ENCODE results near the gene PLCH1.

The PLCH1 gene, protein sequence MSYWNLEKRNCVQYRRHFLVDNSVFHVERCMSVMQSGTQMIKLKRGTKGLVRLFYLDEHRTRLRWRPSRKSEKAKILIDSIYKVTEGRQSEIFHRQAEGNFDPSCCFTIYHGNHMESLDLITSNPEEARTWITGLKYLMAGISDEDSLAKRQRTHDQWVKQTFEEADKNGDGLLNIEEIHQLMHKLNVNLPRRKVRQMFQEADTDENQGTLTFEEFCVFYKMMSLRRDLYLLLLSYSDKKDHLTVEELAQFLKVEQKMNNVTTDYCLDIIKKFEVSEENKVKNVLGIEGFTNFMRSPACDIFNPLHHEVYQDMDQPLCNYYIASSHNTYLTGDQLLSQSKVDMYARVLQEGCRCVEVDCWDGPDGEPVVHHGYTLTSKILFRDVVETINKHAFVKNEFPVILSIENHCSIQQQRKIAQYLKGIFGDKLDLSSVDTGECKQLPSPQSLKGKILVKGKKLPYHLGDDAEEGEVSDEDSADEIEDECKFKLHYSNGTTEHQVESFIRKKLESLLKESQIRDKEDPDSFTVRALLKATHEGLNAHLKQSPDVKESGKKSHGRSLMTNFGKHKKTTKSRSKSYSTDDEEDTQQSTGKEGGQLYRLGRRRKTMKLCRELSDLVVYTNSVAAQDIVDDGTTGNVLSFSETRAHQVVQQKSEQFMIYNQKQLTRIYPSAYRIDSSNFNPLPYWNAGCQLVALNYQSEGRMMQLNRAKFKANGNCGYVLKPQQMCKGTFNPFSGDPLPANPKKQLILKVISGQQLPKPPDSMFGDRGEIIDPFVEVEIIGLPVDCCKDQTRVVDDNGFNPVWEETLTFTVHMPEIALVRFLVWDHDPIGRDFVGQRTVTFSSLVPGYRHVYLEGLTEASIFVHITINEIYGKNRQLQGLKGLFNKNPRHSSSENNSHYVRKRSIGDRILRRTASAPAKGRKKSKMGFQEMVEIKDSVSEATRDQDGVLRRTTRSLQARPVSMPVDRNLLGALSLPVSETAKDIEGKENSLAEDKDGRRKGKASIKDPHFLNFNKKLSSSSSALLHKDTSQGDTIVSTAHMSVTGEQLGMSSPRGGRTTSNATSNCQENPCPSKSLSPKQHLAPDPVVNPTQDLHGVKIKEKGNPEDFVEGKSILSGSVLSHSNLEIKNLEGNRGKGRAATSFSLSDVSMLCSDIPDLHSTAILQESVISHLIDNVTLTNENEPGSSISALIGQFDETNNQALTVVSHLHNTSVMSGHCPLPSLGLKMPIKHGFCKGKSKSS (N-terminal part only)

DNA sequence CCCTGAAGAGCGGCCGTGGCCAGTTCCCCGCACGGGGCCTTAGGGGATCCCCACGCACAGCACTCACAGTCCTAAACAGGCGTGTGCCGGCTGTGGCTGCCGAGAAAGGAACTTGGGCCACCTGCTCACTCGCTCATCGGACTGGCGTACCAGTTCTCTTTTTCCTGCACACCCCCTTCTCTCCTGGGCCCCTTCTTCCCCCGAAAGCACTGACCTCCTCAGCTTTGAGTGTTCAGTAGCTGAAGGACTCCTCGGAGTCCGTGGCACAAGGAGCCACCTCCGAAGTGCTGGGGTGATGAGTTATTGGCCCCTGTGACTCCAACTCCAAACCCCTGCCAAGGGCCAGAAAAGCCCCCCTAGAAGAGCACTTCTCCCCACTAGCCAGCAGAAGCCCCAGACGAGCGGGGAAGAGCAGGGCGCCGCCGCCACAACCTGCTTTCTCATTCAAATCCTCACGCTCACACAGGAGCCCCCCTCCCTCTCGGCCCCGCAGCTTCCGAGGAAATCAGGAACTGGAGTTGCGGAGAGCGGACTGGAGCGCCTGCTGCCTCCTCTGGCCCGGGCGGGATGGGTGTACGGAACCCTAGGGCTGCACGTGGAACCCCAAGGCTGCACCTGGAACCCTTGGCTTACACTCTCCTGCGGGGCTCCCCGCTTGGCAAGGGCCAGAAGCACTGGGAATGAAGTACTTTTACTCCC lies at the start of gene PLCH1:
TSS of gene PLCH1 (minus strand) at position 446 of the 699 bp plus-strand sequence. CDS start 40,847 bp downstream, outside the sequence.
- DNase-seq: peak; percentile 37

DNA sequence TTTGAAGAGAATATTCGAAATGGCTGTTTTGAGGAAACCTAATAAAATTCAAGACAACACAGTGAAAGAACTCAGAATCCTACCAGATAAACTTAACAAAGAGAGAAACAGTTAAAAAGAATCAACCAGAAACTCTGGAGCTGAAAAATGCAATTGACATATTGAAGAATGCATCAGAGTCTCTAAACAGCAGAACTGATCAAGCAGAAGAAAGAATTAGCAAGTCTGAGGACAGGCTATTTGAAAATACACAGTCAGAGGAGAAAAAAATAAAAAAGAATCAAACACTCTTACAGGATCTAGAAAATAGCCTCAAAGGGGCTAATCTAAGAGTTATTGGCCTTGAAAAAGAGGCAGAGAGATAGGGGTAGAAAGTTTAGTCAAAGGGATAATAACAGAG lies 47.7 kb upstream of the PLCH1 start:
- no peak for DNase-seq

DNA sequence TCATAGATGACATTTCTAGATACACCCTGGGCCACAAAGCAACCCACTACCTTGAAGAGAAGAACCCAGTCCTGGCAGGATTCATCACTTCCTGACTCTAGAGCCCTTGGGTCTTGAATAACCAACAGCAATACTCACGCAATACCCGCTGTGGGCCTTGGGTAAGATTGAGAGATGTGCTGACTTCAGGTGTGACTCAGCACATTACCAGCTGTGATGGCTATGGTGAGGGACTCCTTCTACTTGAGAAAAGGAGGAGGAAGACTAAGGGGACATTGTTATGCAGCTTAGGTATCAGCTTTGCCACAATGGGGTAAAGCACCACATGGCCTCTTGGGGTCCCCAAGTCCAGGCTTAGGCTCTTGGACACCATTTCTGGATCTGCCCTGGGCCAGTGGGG lies 46.3 kb upstream of the PLCH1 start:
- no peak for DNase-seq

DNA sequence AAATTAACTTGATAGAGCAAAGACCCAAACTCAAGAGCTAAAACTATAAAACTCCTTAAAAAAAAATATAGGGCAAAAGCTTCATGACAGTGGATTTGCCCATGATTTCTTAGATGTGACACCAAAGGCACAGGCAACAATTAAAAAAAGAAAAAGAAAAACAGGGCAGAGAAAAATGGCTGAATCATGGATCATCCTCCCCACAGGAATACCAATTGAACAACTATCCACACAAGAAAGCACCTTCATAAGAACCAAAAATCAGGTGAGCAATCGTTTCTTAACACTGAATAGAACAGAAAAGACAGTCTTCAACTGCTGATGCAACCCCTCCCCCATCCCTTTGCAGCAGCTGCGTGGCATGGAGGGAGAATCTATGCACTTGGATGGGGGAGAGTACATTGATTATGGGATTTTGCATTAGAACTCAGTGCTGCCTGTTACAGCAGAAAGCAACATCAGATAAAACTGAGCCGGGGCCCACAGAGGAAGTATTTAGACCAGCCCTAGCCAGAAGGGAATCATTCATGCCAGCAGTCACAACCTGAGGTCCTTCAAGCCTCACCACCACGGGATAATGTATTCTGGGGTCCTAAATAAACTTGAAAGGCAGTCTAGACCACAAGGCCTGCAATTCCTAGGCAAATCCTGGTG lies 45.5 kb upstream of the PLCH1 start:
- DNase-seq: no peak

DNA sequence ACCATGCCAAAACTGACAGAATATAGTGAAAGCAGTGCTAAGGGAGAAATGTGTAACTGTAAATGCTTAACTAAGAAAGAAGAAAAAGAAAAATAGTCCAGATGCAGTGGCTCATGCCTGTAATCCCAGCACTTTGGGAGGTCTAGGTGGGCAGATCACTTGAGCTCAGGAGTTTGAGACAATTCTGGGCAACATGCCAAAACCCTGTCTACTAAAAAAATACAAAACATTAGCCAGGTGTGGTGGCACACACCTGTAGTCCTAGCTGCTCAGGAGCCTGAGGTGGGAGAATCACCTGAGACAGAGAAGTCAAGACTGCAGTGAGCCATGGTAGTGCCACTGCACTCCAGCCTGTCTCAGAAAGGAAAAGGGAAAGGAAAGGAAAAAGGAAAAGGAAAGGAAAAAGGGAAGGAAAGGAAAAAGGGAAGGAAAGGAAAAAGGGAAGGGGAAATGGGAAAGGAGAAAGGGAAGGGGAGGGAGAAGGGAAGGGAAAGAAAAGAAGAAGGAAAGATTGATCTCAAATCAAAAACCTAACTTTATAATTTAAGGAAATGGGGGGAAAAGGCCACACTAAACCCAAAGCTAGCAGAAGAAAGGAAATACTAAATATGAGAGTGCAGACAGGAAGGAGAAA lies 40.9 kb upstream of the PLCH1 start:
- DNase-seq: no peak

DNA sequence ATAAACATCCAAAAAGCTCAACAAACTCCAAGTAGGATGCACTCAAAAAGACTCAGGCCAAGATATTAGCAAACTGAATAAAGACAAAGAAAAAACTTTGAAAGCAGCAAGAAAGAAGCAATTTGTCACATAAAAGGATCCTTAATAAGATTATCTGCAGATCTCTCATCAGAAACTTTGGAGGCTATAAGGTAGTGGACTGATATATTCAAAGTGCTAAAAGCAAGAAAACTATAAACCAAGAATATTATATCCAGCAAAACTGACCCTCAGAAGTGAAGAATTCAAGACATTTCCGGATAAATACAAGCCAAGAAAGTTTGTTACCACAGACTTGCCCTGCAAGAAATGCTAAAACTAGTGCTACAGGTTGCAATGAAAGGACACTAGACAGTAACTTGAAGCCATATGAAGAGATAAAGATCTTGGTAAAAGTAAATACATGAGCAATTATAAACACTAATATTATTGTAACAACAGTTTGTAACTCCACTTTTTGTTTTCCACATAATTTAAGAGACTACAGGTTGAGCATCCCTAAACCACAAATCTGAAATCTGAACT lies 37.6 kb upstream of the PLCH1 start:
- no peak for DNase-seq

DNA sequence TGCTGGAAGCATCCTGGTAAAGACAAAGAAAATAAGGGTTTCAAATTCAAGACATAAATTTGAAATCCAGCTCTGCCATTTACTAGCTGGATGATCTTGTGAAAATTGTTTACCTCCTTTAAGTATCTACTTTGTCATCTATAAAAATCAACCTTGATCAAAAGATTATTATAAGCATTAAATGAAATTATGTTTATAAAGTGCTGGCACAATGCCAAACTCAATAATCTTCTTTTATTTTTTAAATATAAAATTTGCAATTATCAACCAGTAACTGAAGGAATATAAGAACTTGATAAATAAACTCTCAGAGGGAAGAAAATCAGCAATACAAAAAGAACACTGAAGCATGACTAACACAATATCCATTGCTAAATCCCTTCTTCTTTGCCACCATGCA lies 35.4 kb upstream of the PLCH1 start:
- no peak for DNase-seq

DNA sequence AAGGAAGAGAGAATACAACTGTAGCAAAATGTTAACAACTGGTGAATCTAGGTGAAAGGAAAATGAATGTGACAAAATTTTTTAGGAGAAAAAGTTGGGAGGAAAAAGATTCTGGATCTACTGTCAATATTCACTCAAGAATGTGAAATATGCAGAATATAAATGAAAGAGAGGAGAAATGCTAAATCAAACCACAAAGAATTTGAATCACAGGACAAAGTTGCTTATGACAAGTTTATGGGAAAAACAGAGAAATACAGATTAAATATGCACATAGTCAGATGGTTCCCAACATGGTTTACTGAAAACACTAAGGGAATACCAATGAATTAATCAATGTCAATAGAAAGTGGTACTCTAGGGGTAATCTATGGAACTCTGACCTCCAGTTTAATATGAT lies 33.6 kb upstream of the PLCH1 start:
- no peak for DNase-seq

DNA sequence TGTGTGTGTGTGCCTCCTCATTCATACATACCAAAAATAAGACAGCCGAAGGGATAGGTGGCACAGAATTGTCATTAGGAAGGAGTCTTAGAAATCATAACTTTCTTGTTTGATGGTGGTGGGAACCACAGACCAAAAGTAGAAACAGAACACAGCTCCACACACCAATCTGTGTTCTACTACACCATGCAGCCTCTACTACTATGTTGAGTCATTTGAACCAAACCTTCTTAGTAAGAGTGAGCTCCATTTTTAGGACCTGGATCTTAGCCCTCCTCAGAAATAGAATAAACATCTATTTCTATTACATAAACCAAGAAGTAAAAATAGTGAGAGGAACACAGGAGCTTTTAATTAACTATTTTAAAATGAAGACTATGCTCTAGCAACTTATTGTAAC lies 27.9 kb upstream of the PLCH1 start:
- no peak for DNase-seq

DNA sequence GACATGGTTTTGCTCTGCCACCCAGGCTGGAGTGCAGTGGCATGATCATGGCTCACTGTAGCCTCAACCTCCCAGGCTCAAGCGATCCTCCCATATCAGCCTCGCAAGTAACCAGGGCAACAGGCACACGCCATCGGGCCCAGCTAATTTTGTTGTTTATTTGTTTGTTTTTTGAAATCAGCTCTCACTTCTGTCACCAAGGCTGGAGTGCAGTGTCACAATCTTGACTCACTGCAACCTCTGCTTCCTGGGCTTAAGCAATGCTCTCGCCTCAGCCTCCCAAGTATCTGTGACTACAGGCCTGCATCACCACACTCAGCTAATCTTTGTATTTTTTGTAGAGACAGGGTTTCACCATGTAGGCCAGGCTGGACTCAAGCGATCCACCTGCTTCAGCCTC lies 26.3 kb upstream of the PLCH1 start:
- DNase-seq: no peak

DNA sequence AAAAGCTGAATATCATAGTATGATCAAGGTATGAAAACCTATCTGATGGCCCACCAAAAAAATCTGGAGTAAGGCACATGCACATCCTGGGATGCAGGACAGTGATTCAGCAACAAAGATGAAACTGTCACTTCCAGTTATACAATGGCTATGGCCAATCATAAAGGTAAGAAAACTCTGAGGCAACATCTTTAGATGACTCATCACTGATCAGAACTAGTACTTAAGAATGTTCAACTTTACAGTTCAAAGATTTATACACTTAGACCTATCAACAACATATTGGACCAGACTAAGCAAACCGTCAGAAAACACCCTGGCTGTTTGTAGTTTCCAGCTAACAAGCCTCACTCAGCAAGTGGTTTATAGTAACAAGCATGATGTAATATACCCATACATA lies 21.3 kb upstream of the PLCH1 start:
- no peak for DNase-seq

DNA sequence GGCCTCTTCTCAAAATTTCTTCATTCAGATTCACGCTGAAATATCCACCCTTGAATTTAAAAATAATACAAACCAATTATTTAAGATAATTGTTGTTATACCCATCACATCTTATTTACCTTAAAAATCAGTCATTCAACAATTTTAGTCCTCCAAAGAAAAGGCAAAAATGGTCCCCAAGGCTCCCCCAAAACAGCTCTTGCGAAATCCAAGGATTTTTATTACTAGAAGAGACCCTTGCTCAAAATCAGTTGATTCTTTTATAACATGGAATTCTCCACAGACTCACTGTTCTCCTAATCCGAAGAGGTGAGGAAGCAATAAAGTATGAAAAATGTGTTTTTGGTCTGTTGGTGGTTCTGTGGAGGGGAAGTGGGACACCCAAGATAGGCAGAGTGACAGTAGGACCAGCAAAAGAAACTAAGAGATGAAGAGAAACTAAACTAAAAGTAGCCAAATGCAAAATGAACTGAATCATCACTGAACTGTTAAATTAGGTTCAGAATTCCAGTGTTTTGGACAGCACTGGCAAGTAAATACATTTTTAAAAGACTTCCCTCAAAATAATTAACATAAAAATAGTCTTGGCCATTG lies 19.1 kb upstream of the PLCH1 start:
- DNase-seq: no peak

DNA sequence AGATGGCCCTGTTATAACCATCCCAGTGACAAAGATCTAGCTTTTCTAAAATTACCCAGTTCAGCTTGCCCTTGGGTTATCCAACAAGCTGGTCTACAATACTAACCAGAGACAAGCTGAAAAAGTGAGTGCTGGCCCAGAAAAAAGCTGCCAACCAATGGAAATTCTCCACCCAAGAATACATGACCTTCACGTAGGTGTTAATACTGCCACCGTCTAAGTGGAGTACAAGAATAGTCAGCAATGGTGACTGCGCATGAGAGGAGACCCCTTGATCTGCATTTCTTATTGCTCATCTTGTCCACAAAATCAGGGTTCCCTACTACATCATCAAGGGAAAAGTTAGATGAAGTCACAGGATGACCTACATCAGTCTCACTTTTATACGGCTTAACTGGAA lies 15.8 kb upstream of the PLCH1 start:
- DNase-seq: no peak

DNA sequence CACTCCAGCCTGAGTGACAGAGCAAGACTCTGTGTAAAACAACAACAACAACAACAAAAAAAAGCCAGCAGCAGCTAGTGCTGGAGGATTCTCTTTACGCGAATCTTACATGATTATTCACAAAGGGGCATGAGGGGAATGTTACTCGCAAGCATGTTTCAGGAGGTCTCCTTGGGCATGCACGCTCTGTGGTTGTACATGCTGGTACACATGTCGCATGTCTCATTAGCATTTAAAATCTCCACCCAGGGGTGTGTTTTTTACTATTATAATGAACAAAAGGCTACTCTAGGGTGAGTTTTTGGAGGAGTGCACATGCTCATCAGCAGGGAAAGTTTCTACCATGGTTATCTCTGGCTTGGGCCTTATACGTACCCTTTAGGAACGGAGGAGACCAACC lies 12.7 kb upstream of the PLCH1 start:
- DNase-seq: no peak

DNA sequence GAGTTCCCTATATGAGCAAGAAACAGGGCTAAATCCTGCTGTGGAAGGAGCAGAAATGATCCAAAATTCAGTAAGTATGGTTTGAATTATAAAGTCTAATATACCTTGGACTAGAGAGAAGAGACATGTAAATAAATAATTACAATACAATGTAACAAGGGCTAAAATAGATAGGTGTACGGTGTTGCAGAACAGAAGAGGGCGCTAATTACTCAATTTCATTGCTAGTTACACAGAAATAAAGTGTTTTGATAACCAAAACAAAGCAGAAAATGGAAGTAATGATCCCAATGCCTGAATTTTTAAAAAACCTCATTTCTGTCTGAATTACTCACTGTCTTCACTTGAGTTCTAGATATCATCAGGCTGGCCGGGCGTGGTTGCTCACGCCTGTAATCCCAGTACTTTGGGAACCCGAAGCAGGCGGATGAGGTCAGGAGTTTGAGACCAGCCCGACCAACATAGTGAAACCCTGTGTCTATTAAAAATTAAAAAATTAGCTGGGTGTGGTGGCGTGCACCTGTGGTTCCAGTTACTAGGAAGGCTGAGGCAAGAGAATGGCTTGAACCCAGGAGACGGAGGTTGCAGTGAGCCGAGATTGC lies 8.3 kb upstream of the PLCH1 start:
- no peak for DNase-seq

DNA sequence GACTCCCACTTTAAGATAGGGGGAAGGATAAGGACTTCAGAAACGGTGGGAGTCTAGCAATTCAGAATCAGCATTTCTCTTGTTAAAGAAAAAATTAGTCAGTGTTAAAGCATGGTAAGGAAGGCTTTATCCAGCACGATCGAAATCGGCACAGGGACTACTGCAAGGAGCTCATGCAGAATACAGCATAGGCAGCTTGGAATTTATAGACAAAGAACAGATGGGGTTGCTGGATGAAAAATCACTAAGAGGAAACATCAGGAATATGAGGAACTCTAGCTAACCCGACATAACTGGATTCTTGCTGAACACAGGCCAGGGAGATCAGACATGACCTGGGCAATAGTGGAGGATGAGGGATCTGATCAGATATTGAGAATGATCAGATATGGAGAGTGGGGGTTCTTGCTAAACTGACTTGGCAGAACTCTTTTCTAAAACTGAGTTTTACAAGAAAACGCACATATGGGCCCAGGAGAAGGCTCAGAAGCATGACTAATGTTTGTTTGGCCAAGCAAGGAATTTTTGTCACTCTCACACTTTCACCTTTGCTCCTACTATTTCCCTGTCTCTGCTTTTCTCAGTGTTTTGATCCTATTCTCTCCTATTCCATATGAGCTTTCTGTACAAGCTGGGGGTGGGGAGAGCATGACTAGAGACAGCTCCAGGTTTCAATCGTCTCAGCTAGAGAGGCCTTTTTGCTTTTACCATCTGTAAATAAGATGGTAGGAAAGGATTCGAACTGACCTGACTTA lies 3.9 kb upstream of the PLCH1 start:
- no peak for DNase-seq

DNA sequence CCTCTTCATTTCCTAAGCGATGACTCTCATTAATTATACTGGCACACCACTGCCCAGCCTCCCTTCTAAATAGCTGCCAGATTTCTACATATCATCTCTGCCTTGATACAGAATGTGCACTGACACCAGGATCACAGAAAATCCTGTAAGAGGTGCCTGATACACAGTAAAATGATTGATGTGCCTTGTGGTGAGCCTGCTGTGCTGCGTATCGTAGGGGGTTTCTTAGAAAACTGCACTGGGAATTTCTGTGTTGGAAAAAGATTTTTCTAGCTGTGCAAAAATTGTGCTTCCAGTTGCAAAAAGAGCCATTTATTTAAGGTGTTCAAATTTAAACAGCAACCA lies 3.0 kb upstream of the PLCH1 start:
- no peak for DNase-seq

DNA sequence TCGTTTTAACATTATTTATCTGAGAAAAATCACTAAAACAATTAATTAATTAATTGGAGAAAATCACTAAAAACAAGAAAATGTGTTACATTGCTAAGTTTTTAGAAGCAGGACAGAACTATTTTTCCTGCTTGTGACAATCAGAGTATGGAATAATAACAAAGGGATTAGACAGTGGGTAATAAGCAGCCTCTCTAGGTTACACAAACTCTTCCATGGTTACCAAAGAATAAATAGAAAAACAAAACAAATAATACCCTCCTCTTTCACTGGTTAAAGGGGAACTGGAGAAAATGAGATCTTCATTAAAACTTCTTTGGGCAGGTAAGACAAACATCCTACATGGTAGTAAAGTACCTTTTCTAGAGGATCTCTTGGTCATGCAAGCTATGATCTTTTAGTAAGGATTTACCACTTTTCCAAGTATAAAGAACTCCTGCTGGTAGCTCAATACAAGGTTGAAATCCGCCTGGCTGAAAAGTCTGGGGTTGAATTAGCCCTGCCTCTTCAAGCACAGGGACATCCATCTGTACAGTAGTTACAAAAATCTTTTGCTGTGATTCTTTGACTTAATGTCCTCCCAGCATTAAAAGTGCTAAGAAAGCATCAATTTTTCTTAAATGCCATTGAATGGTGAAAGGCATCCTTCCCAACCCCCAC lies 2.5 kb upstream of the PLCH1 start:
- no peak for DNase-seq

DNA sequence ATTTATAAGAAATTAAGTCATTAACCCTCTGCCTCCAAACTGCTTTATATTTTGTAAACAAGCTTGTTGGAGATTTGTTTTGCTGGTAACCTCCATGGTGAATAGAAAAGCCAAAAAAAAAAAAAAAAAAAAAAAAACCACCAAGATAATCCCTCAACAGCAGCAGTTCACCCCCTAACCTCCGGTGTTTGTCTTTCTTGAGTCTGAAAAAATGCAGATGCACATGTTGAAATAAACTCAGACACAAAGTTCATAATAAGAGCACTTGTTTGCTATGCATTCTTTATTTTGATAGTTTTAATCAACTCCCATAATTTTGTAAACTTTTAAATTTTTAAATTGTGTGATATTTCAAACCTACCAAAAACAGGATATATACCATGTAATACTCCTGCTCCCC lies 1.8 kb upstream of the PLCH1 start:
- no peak for DNase-seq
